Activated CD8-positive, alpha-beta memory T cell treated with anti-CD3 and anti-CD28 coated beads, Interleukin-2, amount 10 ng/mL, durations not matched to agents 7 days and 5 days (primary cell): ENCODE measurements around the gene ARMC9. TPM values are rescaled to one million over a fixed set of nuclear protein-coding genes. Genes with fewer than 3 reads are reported as not detected.
"Not testable (repeated sequence)": the region's sequence is repeated elsewhere in the genome, so short reads cannot be mapped to it uniquely, and the experiment has no call there.

Experiments
- ATAC-seq: fragments of 150-1000 bp; cut with Tn5 transposase; one replicate; pipeline ENCODE4 v1.10.0; 2021; ENCODE audit warnings: moderate library complexity
- CTCF ChIA-PET: fragments of 350-600 bp; sonication (Branson Sonifier 250); formaldehyde crosslinking; loops from one replicate; lab custom pipeline; 2021; ENCODE audit warnings: antibody characterized with exemption; lab: Charles Lee
- DNase-seq: peaks from one replicate; pipeline ENCODE4 v3.0.0-alpha.2; 2020
- H3K27ac Mint-ChIP-seq: one replicate; pipeline ENCODE4 v1.8.0; 2021; ENCODE audit warnings: mild to moderate bottlenecking, mixed read lengths
- H3K27me3 Mint-ChIP-seq: one replicate; pipeline ENCODE4 v1.8.0; 2021; ENCODE audit warnings: mixed read lengths
- H3K36me3 Mint-ChIP-seq: one replicate; pipeline ENCODE4 v1.8.0; 2021; ENCODE audit warnings: mild to moderate bottlenecking, mixed read lengths
- H3K4me1 Mint-ChIP-seq: one replicate; pipeline ENCODE4 v1.8.0; 2021; ENCODE audit warnings: mixed read lengths
- H3K4me3 Mint-ChIP-seq: one replicate; pipeline ENCODE4 v1.8.0; 2021; ENCODE audit warnings: mild to moderate bottlenecking, moderate library complexity, mixed read lengths
- H3K9me3 Mint-ChIP-seq: one replicate; pipeline ENCODE4 v1.8.0; 2022; ENCODE audit warnings: low read depth, mixed read lengths
- total RNA-seq, 2 experiments: library from RNA; stranded (reverse); gene quantifications; one replicate each; pipeline ENCODE4 v1.2.3, GENCODE V29; 2021

Gene ARMC9
- total RNA-seq, 2 experiments from 2014 or later, result 0.88 to 3.2 TPM

- H3K27ac Mint-ChIP-seq, H3K9me3 Mint-ChIP-seq, H3K36me3 Mint-ChIP-seq, DNase-seq, ATAC-seq, H3K4me3 Mint-ChIP-seq: not testable (repeated sequence)
- H3K4me1 Mint-ChIP-seq, result peaks cover 16% of the 10 kb centered on the region
- peaks cover 26% of the 10 kb centered on the region for H3K27me3 Mint-ChIP-seq
- CTCF ChIA-PET, result interaction anchor here (0.6 to 2.0 kb wide), 8 partner anchors 10 to 297 kb away, joined by 3 to 5 read pairs (median 4); no protein-coding TSS in a partner anchor
These were observed 202.2 kb downstream of the ARMC9 start for GRCh38 chr2:231400681-231401080.

GRCh38 chr2:231401101-231401500 is 202.7 kb downstream of the ARMC9 start:
- not testable (repeated sequence) for ATAC-seq, H3K9me3 Mint-ChIP-seq, H3K36me3 Mint-ChIP-seq, H3K4me3 Mint-ChIP-seq, DNase-seq, H3K27ac Mint-ChIP-seq
- peaks cover 21% of the 10 kb centered on the region for H3K4me1 Mint-ChIP-seq
- CTCF ChIA-PET, result interaction anchor here (0.6 to 2.0 kb wide), 6 partner anchors 10 to 201 kb away, joined by 3 to 5 read pairs (median 4); no protein-coding TSS in a partner anchor
- H3K27me3 Mint-ChIP-seq, result peaks cover 26% of the 10 kb centered on the region

- H3K9me3 Mint-ChIP-seq, DNase-seq, H3K36me3 Mint-ChIP-seq, H3K27ac Mint-ChIP-seq, ATAC-seq, H3K4me3 Mint-ChIP-seq: not testable (repeated sequence)
- CTCF ChIA-PET, result interaction anchor here (1.2 kb wide), 1 partner anchor 106 kb away, joined by 3 read pairs; no protein-coding TSS in a partner anchor
- Mint-ChIP-seq H3K4me1 (peaks cover 21% of the 10 kb centered on the region), H3K27me3 (peaks cover 14% of the 10 kb centered on the region)
These were observed 205.2 kb downstream of the ARMC9 start for GRCh38 chr2:231403421-231404182.

- H3K4me3 Mint-ChIP-seq, DNase-seq, H3K36me3 Mint-ChIP-seq, H3K9me3 Mint-ChIP-seq, H3K27ac Mint-ChIP-seq, ATAC-seq: not testable (repeated sequence)
- H3K27me3 Mint-ChIP-seq, result peaks cover 14% of the 10 kb centered on the region
- CTCF ChIA-PET, result interaction anchor here (3.7 to 4.7 kb wide), 2 partner anchors 48 to 177 kb away, joined by 25 to 29 read pairs; no protein-coding TSS in a partner anchor
- H3K4me1 Mint-ChIP-seq, result peaks cover 21% of the 10 kb centered on the region
These were observed 205.8 kb downstream of the ARMC9 start for GRCh38 chr2:231404183-231404578.

GRCh38 chr2:231405601-231406367 is 207.4 kb downstream of the ARMC9 start:
- peak; percentile 36 for ATAC-seq

DNA sequence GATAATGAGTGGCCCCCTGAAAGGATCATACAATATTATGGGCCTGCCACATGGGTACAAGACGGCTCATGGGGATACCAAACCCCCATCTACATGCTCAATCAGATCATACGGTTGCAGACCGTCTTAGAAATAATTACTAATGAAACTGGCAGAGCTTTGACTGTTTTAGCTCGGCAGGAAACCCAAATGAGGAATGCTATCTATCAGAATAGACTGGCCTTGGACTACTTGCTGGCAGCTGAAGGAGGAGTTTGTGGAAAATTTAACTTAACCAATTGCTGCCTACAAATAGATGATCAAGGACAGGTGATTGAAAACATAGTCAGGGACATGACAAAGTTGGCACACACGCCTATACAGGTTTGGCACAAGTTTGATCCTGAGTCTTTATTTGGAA is 209.3 kb downstream of the ARMC9 start:
- CTCF ChIA-PET, result interaction anchor here (1.2 to 4.7 kb wide), 6 partner anchors 12 to 211 kb away, joined by 3 to 32 read pairs (median 22); partner anchors contain the start of gene B3GNT7
- H3K9me3 Mint-ChIP-seq, result not testable (repeated sequence)

More at GRCh38 chr2:231405601-231406367, 207.4 kb downstream of the ARMC9 start:
- not testable (repeated sequence) for H3K9me3 Mint-ChIP-seq, H3K36me3 Mint-ChIP-seq, H3K27ac Mint-ChIP-seq, H3K4me3 Mint-ChIP-seq
- H3K27me3 Mint-ChIP-seq, result peaks cover 22% of the 10 kb centered on the region
- DNase-seq, result peak; percentile 54
- peaks cover 21% of the 10 kb centered on the region for H3K4me1 Mint-ChIP-seq
- CTCF ChIA-PET, result interaction anchor here (0.8 to 4.7 kb wide), 18 partner anchors 10 to 302 kb away, joined by 3 to 32 read pairs (median 5); partner anchors contain the start of gene B3GNT7

GRCh38 chr2:231408304-231408703 is 209.9 kb downstream of the ARMC9 start:
- peaks cover 29% of the 10 kb centered on the region for H3K27me3 Mint-ChIP-seq
- H3K4me3 Mint-ChIP-seq, DNase-seq, H3K27ac Mint-ChIP-seq, ATAC-seq, H3K9me3 Mint-ChIP-seq, H3K36me3 Mint-ChIP-seq: not testable (repeated sequence)
- peaks cover 26% of the 10 kb centered on the region for H3K4me1 Mint-ChIP-seq
- CTCF ChIA-PET, result interaction anchor here (1.9 to 4.7 kb wide), 3 partner anchors 12 to 181 kb away, joined by 5 to 32 read pairs (median 29); partner anchors contain the start of gene B3GNT7

More for the DNA sequence above, 209.3 kb downstream of the ARMC9 start:
- Mint-ChIP-seq H3K4me1 (peaks cover 26% of the 10 kb centered on the region), H3K27me3 (peaks cover 31% of the 10 kb centered on the region)
- not testable (repeated sequence) for H3K36me3 Mint-ChIP-seq, ATAC-seq, H3K4me3 Mint-ChIP-seq, DNase-seq, H3K27ac Mint-ChIP-seq

GRCh38 chr2:231409776-231410175 is 211.3 kb downstream of the ARMC9 start:
- ATAC-seq (no peak), DNase-seq (no peak)
- Mint-ChIP-seq H3K9me3 (peaks cover 5% of the 10 kb centered on the region), H3K4me3 (no peak overlapping the region), H3K27me3 (peaks cover 34% of the 10 kb centered on the region), H3K36me3 (peaks cover 2% of the 10 kb centered on the region), H3K4me1 (peaks cover 26% of the 10 kb centered on the region), H3K27ac (no peak overlapping the region)
- CTCF ChIA-PET, result interaction anchor here (1.9 kb wide), 1 partner anchor 42 kb away, joined by 5 read pairs; no protein-coding TSS in a partner anchor

GRCh38 chr2:231410293-231411004 is 212.0 kb downstream of the ARMC9 start:
- no peak overlapping the region for H3K27ac Mint-ChIP-seq
- peaks cover 2% of the 10 kb centered on the region for H3K36me3 Mint-ChIP-seq
- peaks cover 41% of the 10 kb centered on the region for H3K27me3 Mint-ChIP-seq
- ATAC-seq (no peak), DNase-seq (no peak)
- H3K4me1 Mint-ChIP-seq, result peaks cover 21% of the 10 kb centered on the region
- H3K4me3 Mint-ChIP-seq, result no peak overlapping the region
- peaks cover 5% of the 10 kb centered on the region for H3K9me3 Mint-ChIP-seq
- CTCF ChIA-PET, result interaction anchor here (0.8 to 4.5 kb wide), 6 partner anchors 8 to 588 kb away, joined by 3 to 35 read pairs (median 4); no protein-coding TSS in a partner anchor

- Mint-ChIP-seq H3K4me1 (peaks cover 16% of the 10 kb centered on the region), H3K36me3 (peaks cover 2% of the 10 kb centered on the region), H3K27ac (no peak overlapping the region), H3K4me3 (no peak overlapping the region), H3K27me3 (peaks cover 42% of the 10 kb centered on the region), H3K9me3 (peaks cover 5% of the 10 kb centered on the region)
- ATAC-seq (no peak), DNase-seq (no peak)
- CTCF ChIA-PET, result interaction anchor here (0.8 to 4.5 kb wide), 8 partner anchors 9 to 589 kb away, joined by 3 to 35 read pairs (median 4); partner anchors contain the start of gene HTR2B
These were observed 212.8 kb downstream of the ARMC9 start for GRCh38 chr2:231411237-231411636.

DNA sequence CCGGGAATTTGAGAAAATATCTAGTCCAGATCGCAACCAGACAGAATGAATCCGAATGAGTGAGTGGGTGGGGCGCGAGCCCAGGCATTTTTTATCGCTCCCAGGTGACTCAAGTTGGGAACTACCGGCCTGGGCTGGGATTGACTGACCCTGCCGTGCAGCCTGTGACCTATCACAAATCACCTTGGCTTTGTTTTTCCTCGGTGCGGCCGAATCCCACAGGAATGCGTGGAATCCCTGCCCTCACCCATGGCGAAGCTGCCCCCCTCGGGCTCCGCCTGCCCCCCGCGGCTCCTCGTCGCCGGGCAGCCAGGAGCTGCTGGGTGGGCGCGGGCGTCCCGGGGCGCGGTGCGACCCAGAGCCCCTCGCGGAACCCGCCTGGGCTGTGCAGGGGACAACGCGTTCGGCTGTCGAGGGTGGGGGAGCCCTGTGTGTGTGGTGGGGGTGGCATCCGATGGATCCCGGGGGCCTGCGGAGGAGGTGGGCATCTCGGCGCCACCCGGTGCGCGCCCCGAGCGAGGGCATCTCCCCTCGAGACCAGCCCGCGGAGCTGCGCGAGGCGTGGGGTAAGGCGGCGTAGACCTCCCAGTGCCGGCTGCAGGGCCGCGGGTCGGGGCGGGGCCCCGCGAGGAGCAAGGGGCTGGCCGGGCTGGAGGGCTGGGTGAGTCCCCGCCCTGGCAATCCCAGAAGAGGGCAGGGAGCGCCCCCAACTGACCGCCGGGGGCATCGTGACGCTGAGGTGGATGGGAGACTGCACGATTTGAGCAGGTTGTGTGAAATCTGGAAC is 213.6 kb downstream of the ARMC9 start:
- Mint-ChIP-seq H3K4me3 (peak overlapping the region; percentile 20), H3K27me3 (peaks cover 42% of the 10 kb centered on the region), H3K9me3 (peaks cover 5% of the 10 kb centered on the region), H3K27ac (no peak overlapping the region), H3K36me3 (peaks cover 2% of the 10 kb centered on the region), H3K4me1 (peaks cover 8% of the 10 kb centered on the region)
- DNase-seq (peak; percentile 84), ATAC-seq (peak; percentile 99)
- CTCF ChIA-PET, result interaction anchor here (0.6 to 4.5 kb wide), 14 partner anchors 9 to 308 kb away, joined by 3 to 35 read pairs (median 5); partner anchors contain the start of gene HTR2B

GRCh38 chr2:231412618-231412963 is 214.2 kb downstream of the ARMC9 start:
- Mint-ChIP-seq H3K36me3 (peaks cover 2% of the 10 kb centered on the region), H3K9me3 (peaks cover 5% of the 10 kb centered on the region), H3K27ac (no peak overlapping the region), H3K4me1 (peaks cover 8% of the 10 kb centered on the region), H3K27me3 (peaks cover 43% of the 10 kb centered on the region), H3K4me3 (no peak overlapping the region)
- DNase-seq (no peak), ATAC-seq (no peak)
- CTCF ChIA-PET, result interaction anchor here (0.6 to 4.5 kb wide), 11 partner anchors 8 to 309 kb away, joined by 3 to 35 read pairs (median 5); no protein-coding TSS in a partner anchor
